LNCAP (cell line): ENCODE results near the gene KLK1.

Source experiments
- CTCF ChIP-seq: fragments of 450-650 bp; IDR thresholded peaks from 2 replicates; pipeline ENCODE4 v1.5.1; 2017; ENCODE audit warnings: mild to moderate bottlenecking

The KLK1 gene

GRCh38 chr19:50819636-50820035, 4.0 kb downstream of the KLK1 start:
- no peak for TF ChIP-seq CTCF

- no peak for TF ChIP-seq CTCF
These were observed 4.6 kb downstream of the KLK1 start for GRCh38 chr19:50818859-50819472.

GRCh38 chr19:50817941-50818858, 5.4 kb downstream of the KLK1 start:
- TF ChIP-seq CTCF: no peak

DNA sequence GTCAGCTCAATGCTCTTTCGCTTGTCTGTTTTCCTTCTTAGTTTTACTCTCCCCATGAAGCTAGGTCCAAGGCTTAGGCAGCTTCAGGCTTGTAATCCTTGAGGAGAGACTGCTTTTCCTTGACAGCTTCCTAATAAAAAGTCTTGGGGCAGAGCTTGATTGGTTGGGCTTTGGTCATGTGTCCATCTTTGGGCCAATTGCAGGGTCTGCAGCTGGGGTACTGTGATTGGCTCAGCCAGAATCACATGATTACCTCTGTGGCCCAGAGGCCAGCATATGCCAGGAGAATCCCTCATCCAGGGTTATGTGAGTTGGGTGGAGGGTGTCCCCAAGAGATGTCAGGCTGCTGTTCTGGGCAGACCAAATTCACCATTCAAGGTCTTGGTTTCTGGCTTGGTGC, 8.1 kb downstream of the KLK1 start:
- no peak for TF ChIP-seq CTCF

DNA sequence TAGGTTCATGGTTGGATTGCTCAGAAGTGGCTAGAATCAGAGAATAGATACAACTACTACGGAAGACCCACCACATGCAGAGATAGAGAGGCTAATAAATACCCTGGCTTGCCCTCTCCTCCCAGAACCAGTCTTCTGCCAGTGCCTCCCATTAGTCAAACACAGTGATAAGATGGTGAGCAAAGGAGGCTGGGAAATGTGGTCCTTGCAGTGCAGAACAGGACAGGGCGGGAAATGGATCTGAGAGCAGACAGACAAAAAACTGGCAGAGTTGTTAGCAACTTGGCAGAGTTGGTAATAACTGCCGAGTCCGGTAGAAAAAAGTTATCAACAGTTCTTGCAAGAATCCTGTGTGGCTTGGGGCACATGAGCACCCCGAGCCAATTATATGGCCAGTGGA, 8.7 kb downstream of the KLK1 start:
- TF ChIP-seq CTCF: no peak

- TF ChIP-seq CTCF: no peak
These were observed 11.1 kb downstream of the KLK1 start for GRCh38 chr19:50812474-50812873.

- no peak for TF ChIP-seq CTCF
These were observed 14.7 kb downstream of the KLK1 start for GRCh38 chr19:50808856-50809255.
